ENCODE results near the gene FGF9.

The FGF9 gene

DNA sequence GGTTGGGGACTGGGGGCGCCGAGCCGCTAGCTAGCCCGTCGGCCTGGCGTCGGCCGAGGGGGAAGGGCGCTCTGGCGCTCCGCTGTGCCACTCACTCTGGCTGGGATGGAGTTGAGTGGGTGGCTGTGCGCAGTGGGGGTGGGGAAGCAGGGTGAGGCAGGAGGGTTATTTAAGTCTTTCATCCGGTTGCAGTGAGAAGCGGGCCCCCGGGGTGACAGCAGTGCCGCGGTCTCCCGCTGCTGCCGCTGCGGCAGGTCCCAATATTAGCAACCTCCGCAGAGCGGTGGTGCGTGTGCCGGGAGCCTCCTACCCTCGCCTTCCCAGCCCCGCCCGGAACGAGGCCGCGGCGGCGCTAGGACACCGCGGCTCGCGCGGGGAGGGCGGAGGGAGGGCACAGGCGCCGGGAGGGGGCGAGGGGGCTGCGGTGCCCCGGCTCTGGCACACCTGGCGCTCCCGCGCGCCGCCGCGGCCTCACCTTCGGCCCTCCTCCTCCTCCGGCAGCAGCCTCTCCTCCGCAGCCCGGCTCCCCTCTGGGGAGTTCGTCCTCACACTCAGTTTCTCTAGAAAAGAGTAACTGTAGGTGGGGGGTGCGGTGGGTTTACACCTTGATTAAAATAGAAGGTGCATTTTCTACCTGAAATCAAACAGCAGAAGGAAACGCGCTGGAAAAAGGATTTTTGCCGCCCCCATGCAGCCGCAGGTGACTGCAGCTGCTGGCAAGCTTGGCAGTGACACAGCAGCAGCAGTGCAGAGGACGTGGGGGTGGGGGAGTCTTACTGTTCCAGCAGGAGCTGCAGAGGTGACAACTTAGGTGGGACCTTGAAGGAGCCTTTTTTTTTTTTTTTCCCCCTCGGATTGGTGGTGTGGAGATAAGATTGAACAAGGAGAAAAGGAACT, 4.5 kb downstream of the FGF9 start:
- no peak for DNase-seq

DNA sequence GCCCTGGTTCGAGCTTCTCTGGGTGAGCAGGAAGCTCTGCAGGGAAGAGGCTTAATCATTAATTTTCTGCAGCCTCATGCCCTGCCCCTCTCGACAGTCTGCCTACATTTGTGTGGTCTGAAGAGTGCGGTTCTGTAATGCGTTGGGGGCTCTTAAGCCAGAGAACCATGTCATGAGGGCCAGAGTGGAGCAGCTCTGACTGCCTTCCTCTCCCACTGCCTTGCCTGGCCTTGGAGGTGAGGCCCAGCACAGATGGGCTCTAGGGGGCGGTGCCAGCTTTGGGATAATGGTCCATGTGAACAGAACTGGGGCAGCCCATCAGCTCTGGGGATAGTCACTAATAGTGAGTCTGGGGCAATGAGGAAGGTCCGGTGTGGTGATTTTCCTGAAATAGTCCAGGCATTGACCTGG, 5.7 kb downstream of the FGF9 start:
- DNase-seq = no peak

DNA sequence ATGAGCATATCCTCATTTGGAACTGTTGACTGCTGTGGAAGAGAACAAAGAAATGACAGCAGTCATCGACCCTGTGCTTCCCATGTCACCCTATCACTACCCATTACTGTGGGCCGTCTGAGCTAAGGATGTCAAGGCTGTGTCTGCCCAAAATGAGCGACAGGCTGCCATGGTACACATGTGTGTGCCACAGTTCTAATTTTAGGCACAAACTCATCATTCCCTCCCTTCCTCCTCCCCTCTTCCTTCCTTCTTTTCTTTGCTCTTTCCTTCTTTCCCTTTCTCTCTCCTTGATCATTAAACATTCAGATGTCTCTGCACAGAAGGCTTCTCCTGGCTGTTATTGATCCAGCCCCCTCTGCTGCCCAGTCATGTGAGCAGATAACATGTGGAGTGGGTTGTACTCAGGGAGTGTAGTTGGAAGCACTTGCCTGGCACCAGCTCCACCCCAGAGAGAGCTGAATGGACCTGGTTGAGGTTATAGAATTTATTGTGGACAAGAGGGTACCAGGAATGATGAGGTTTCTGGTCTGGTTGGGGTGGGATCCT, 6.3 kb downstream of the FGF9 start:
- DNase-seq = no peak

DNA sequence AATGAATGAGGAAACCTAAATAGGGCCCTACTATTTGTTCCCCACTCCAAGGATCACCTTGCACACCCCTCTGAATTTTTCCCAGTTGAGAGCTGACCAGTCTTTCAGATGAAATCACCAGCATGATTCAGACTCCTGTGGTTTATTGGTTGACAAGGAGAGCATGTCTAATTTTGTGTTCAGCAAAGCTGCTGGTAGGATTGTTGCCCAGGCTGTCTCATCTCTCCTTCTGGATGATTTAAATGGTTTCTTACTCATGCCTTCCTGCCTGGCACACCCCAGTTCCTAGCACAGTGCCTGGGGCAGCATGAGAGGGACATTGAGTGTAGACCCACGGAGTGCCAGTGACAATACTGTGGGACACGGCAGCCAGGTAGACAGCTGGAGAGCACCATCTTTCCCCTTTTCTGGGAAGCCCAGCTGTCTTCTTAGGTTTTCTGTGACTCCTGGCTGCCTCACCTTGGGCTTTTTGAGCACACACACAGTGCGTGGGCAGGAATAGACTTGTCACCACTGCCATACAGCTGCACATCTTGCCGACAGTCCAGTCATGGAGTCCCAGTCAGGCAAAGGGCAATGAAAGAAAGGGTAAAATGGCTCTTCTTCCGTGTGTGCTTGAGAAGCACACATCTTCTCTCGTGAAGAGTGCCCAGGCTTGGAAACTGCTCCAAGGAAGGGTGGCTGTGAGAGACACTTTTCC, 12.3 kb downstream of the FGF9 start:
- DNase-seq = no peak

DNA sequence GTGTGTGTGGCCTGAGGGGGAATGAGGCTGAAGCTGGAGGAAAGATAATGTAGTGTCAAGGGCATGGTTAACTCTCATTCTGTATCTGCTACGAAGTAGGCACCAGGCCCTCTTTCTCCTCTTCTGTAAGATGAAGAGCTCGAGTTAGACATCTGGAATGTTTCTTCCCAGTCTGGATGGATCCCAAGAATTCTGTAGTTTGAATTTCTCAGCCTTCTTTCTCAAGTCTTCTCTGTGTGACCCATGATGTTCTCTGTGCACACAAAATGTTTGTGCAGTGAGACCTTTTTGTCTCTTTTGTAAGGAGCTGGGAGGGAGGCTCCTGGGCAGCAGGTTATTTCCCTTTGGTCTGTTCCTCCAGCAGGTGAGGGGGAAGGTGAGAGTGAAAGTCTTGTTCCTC, 13.7 kb downstream of the FGF9 start:
- DNase-seq = no peak

DNA sequence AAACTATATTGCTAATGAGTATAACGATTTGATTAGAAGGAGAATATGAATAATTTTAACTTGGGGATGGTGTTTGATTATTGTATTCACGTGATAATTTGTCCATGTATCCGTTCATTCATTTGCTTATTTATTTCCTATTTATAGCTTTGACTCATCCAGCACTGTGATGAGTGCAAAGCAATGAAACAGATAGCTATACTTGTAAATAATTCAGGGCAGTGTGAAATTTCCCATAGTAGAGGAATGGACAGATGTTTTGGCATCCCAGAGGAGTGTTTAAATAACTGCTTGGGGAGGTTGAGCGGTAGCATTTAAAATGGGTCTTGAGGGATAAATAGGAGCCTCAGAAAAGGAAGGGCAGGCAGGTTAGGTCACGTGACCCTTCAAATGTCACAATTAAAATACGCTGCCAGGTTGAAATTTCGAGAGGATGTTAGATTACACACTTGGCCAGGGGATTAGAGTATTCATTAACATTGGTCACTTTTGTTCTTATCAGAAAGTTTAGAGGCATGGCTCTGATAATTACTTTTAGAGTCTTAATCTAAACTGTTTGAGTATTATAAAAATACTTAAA, 14.7 kb downstream of the FGF9 start:
- no peak for DNase-seq

DNA sequence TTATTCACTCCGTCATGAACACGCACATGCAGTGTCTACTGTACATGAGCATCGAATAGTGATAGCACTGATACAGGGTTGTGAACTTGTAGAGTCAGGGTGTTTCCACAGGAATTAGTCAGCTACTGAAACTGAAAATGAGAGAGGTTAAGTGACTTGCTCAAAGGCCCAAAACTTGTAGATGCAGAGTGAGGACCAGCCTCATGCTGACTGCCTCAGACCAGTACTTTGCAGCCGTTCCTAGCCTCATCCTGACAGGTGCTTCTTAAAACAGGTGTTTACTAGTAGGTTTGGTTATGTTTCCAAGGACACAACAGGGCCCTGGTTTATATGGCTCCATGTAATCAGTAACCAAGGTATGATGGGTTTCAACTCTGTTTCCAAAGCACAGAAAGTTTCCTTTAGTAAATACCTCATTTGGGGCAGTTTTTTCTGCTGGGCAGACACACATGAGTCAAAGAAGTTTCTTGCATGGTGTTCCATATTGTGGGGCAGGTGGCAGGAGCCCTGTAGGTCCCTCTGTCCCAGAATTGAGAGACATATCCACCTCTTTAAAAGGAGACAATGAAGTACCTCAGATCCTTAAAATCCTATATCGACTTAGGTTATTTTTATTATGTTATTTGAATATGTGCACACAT, 16.0 kb downstream of the FGF9 start:
- DNase-seq = no peak

DNA sequence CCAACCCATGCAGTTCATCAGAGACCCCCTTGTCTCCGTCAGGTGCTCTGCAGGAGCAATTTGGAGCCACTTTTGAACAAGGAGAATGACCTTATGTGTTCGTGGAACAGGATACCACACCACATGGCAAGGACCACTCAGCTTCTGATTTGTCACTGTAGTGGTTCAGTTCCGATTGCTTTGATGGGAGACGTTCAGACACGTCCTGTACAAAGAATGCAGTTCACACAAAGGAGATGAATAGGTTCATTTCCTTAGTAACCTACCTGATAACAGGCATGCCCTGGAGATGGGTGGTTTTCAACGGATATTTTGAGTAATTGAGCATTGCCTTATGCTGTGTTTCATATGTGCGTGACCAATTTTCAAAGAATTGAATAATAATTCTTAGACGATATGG, 17.2 kb downstream of the FGF9 start:
- no peak for DNase-seq

DNA sequence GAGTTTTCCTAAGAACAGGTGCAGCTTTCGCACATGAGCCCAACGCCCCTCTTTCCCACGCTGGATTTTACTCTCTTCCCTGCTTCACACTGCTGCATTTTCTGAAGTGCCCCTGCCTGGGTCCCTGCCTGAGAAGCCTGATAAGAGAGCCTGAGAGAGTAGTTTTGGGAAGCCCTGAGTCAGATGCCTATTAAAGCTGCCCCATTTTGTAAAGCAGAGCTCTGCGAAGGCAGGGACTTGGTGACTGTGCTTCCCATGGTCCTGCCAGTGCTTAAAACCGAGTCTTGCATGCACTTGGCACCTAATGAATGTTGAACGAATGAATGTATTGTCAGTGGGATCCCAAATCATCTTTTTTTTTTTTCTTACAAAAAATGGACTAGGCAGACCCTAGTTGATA, 18.2 kb downstream of the FGF9 start:
- no peak for DNase-seq

DNA sequence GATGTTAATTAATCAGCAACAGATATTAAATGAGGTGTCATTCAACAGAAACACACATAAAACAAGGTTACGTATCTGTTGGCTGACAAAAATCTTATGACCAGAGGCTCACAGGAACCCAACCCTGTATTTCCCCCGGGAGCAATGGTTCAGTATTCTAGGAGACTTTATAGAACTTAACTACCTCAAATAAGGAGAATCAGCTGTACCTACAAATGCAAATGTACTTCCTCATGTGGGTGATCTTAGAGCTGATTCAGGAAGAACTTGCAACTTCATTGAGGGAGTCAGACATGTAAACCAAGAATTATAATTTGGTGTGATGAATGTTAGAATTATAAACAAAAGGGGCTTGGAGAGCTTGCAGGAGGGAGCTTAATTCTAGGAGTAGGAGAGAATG, 20.1 kb downstream of the FGF9 start:
- DNase-seq = no peak

DNA sequence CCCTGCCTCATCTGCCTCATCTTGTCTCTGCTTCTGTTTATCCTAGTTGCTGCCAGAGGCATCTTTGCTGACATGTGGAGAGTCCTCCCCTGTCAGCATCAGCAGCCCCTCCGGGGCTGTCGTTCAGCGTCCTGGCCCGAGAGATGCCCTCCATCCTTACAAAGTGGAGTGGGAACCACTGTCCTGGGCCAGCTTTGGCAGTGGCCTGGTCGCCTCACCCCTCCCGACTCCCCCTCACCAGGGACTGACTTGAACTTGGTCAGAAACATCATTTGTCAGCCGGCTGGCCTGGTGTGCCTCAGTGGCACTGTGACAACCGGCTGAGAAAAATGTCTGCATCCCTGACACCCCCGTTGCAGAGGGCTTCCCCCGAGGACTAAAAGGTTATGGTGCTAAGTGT, 20.6 kb downstream of the FGF9 start:
- no peak for DNase-seq

DNA sequence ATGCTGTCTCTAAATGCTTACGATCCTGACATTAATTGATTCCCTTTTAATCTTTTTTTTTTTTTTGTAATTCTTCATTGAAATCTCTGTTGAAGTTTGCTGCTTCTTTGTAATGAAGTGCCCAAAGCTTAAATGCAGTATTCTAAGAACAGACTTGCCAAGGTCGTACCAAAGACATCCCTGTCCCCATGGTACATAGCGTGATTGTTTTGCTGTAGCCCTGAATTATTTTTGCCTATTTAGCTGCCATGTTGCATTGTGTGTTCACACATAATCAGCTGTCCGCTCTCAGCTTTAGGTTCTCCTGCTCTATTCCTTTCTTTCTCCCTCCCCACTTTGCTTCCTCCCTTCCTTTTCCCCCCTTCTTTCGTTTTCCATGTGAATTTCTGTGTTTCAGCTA, 21.1 kb downstream of the FGF9 start:
- DNase-seq = no peak

DNA sequence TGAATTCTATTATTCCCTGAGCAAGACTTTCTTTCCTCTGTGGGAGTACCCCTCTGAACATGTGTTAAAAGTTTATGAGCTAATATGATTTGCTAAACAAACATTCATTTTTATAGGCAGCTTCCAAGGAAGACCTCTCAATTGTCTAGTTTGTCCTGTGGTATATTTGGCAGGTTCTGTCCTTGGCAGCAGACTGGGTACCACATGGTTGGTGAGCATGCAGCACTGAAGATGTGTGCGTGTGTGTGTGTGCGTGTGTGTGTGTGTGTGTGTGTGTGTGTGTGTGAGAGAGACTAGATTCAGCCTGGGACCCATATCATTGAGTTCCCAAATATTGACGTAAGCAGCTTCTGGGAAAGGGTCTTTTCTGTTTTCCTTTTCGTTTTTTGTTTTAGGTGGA, 24.0 kb downstream of the FGF9 start:
- DNase-seq = no peak

DNA sequence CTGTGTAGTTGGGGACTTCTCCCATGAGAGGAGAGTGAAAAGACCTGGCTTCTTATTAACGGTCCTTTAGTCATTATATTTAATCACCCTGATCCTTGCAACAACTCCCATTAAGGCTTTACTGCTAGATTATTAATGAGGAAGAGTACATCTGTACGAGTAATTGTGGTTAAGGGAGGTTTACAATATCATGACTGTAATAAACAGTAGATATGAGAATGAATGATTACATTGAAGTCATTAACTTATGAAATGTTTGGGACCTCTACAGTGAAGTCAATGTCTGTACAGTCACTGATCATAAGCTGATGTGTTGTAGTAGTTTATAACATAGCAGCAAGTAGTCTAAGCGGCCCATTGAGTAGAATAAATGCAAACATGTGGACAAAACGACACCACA, 24.7 kb downstream of the FGF9 start:
- DNase-seq = no peak

DNA sequence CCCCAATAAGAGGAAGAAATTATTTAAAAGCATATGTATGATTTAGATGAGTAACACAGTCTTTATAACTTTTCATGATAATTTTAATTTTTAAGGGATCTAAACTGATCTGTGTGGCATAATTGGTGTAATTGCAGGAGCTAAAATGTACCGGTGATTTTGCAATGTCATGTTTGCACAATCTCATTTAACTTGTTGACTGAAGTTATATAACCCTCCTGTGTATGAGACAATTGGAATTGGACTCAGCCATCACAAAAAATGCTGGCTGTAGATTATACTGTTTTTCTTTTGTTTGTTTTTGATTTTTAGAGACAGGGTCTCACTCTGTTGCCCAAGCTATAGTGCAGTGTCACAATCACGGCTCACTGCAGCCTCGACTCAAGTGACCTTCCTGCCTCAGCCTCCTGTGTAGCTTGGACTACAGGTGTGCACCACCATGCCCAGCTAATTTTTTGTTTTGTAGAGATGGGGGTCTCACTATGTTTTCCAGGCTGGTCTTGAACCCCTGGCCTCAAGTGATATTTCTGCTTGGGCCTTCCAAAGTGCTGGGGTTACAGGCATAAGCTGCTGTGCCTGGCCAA, 26.1 kb downstream of the FGF9 start:
- no peak for DNase-seq

DNA sequence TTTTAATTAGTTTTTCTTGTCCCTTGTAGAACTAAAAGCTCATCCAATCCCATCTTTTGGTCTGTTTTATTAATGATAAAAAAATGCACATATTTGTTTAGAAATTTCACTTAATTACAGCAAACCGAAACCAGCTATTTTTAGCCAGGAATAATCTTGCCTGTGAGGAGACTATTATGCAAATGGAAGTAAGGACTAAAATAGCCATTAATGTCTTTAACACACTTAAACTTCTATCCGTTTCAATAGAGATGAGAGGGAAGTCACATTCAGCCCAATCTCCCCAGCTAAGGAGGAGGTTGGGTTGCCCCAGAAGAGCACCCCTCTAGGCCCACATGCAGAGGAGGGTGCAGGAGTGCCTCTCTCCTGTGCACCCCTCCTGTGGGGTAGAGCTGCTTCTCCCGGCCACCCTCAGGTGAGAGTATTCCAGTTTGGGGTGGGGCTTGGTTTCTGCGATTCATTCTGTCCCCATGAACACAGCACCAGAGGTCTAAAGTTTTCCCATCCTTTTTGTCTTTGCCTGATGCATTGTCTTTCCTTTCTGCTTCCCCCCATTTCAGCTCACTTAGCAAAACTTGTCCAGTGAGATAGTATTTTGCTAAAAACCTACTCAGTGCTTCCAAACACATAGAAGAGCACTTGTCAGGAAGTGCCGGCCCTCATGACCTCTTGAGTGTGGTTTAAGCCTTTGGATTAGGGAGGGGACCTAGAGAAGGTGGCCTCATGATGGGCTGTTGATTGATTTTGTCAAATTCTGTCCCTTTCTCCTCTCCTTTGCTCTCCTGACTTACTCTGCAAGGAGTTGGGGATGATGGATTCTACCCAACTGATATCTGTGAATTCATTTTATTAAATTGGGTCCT, 28.2 kb downstream of the FGF9 start:
- DNase-seq = no peak

DNA sequence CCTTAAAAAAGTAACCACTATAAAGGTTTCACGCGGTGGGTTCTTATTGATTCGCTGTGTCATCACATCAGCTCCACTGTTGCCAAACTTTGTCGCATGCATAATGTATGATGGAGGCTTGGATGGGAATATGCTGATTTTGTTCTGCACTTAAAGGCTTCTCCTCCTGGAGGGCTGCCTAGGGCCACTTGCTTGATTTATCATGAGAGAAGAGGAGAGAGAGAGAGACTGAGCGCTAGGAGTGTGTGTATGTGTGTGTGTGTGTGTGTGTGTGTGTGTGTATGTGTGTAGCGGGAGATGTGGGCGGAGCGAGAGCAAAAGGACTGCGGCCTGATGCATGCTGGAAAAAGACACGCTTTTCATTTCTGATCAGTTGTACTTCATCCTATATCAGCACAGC, 30.6 kb downstream of the FGF9 start:
- DNase-seq = no peak

DNA sequence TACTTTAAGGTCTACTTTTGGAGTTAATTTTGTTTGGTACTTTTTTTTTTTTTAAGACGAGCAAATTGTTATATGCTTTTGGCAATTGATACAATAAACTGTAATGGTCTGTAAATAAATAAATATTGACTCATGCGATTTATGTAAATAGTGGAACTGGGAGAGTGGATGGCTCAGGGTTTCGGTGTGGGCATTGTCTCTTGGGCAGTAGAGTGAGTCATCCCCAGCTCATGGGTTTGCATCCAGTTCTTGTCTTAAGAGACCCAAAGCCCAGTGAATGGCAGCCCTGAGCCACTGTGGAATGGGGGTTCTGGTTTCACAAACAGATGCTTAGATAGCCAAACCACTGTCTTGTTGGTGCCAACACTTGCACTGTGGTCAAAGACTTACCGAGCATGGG, 33.0 kb downstream of the FGF9 start:
- DNase-seq = no peak

DNA sequence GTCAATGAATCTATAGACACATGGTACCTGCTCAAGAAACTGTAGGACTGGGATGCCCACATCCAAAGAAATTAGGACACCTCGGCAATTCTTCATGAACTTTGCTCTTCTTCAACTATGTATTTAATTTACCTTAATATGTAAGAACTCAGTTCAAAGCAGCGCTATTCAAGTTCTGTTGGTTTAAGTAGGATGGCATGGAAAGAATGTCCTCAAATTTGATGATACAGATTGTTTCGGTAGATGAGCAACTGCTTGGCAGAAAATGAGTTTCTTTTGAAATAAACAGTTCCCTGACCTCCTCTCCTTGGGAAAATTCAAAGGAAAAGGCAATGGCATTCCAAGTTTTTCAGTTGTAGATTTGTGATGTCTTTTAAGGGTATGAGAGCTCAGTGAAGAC, 36.7 kb downstream of the FGF9 start:
- no peak for DNase-seq

DNA sequence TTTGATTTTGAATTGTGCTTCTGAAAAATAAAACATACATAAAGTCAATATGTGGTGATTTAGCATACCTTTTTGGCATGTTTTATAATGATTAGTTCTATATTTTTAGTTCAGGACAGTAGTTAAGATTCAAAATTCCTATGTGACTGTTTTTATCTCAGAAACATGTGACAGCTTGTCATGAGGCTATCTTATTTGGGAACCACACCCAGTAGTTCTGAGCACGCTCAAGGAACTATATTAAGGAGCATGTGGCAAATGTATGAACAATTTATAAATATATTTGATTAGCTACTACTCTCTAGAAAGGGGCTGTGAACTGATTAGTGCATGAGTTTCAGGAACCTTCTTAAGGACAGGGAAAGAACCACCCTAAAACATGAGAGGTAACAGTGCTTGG, 38.8 kb downstream of the FGF9 start:
- DNase-seq = no peak

DNA sequence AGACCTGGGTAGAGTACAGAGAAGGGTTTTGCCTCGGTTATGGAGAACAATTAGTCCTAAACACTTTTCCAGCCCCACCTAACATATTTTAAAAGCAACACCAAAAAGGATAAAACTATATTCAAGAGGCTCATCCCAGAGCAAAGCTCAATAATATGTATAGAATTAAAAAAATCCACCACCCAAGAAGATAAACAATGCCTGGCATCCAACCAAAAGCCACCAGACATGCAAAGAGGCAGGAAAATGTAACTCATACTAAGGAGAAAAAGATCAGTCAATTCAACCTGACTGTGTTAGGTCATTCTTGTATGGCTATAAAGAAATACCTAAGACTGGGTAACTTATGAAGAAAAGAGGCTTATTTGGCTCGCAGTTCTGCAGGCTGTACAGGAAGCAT, 39.3 kb downstream of the FGF9 start:
- no peak for DNase-seq

DNA sequence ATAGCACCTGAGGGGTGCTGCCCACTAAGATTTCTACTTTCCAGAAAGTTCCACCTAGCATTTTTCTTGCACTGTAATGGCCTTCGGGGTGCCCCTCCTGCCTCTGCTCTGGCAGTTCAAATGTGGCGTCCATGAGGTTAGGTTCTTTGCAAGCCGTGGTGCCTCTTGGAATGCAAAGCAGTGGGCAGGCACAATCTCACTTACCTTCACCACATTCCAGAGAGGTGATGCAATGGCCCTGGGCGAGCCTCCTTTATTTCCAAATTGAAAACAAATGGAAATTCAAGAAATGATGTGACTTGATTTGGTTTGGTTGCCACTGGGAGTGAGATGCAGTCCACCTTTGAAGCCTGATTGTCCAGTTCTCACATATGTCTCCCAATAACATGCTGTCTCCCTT, 46.9 kb downstream of the FGF9 start:
- DNase-seq = no peak
